ENCODE results near the gene MARF1. TPM values are rescaled to one million over a fixed set of nuclear protein-coding genes. Genes with fewer than 3 reads are reported as not detected.

The MARF1 gene, protein sequence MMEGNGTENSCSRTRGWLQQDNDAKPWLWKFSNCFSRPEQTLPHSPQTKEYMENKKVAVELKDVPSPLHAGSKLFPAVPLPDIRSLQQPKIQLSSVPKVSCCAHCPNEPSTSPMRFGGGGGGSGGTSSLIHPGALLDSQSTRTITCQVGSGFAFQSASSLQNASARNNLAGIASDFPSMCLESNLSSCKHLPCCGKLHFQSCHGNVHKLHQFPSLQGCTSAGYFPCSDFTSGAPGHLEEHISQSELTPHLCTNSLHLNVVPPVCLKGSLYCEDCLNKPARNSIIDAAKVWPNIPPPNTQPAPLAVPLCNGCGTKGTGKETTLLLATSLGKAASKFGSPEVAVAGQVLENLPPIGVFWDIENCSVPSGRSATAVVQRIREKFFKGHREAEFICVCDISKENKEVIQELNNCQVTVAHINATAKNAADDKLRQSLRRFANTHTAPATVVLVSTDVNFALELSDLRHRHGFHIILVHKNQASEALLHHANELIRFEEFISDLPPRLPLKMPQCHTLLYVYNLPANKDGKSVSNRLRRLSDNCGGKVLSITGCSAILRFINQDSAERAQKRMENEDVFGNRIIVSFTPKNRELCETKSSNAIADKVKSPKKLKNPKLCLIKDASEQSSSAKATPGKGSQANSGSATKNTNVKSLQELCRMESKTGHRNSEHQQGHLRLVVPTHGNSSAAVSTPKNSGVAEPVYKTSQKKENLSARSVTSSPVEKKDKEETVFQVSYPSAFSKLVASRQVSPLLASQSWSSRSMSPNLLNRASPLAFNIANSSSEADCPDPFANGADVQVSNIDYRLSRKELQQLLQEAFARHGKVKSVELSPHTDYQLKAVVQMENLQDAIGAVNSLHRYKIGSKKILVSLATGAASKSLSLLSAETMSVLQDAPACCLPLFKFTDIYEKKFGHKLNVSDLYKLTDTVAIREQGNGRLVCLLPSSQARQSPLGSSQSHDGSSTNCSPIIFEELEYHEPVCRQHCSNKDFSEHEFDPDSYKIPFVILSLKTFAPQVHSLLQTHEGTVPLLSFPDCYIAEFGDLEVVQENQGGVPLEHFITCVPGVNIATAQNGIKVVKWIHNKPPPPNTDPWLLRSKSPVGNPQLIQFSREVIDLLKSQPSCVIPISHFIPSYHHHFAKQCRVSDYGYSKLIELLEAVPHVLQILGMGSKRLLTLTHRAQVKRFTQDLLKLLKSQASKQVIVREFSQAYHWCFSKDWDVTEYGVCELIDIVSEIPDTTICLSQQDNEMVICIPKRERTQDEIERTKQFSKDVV (N-terminal part only)
- 6.5 and 9.7 TPM in 2 replicates for total RNA-seq

GRCh38 chr16:15643048-15643945 is at the start of gene MARF1:
Gene MARF1, minus strand, starts transcription at chr16:15643154. Its CDS starts 3,921 bp downstream, at chr16:15639233.

GRCh38 chr16:15650019-15650697 is 7.2 kb upstream of the MARF1 start, which contains the start of gene NDE1:
Gene NDE1, plus strand, starts transcription at chr16:15650245. Its CDS starts 14,534 bp downstream, at chr16:15664779.

Other genes starting within 250 kb of the MARF1 start
- 0.32 and 2.6 TPM in 2 replicates for gene MPV17L, start 247.4 kb downstream of the MARF1 start, total RNA-seq
- 28.0 and 29.6 TPM in 2 replicates for gene BMERB1, start 208.6 kb downstream of the MARF1 start, total RNA-seq
- 47.7 and 54.3 TPM in 2 replicates for gene NDE1, start 7.1 kb upstream of the MARF1 start, total RNA-seq
- under 0.01 and 0.15 TPM in 2 replicates for gene MYH11, start 213.9 kb upstream of the MARF1 start, total RNA-seq
- gene CEP20, start 245.4 kb upstream of the MARF1 start, total RNA-seq = 29.9 and 39.4 TPM in 2 replicates